ENCODE measurements around the gene SRSF5.
"Not testable (repeated sequence)": the region's sequence is repeated elsewhere in the genome, so short reads cannot be mapped to it uniquely, and the experiment has no call there.

The SRSF5 gene

GRCh38 chr14:69811868-69812252, 44.9 kb downstream of the SRSF5 start:
- H3K4me3 Mint-ChIP-seq, result no peak overlapping the region
- H3K36me3 Mint-ChIP-seq (ENCODE audit: low read depth), result no peaks in the 10 kb centered on the region
- H3K9me3 Mint-ChIP-seq, result no peaks in the 10 kb centered on the region
- H3K27me3 Mint-ChIP-seq (ENCODE audit: low read depth, poor library complexity), result peaks cover 10% of the 10 kb centered on the region
- TF ChIP-seq CTCF (IDR thresholded peaks at IDR 0.05), result no peak
- no peaks in the 10 kb centered on the region for H3K4me1 Mint-ChIP-seq
- no peak overlapping the region for H3K27ac Mint-ChIP-seq
- DNase-seq, result no peak

- Mint-ChIP-seq H3K36me3 (ENCODE audit: low read depth) (no peaks in the 10 kb centered on the region), H3K4me3 (no peak overlapping the region), H3K27ac (no peak overlapping the region), H3K9me3 (no peaks in the 10 kb centered on the region), H3K4me1 (no peaks in the 10 kb centered on the region), H3K27me3 (ENCODE audit: low read depth, poor library complexity) (peaks cover 10% of the 10 kb centered on the region)
- DNase-seq, result no peak
- TF ChIP-seq CTCF (IDR thresholded peaks at IDR 0.05), result peak; percentile 22
These were observed 45.8 kb downstream of the SRSF5 start for GRCh38 chr14:69812711-69813110.

GRCh38 chr14:69813346-69813745, 46.4 kb downstream of the SRSF5 start:
- DNase-seq; H3K4me1 Mint-ChIP-seq; H3K27ac Mint-ChIP-seq; H3K9me3 Mint-ChIP-seq; H3K4me3 Mint-ChIP-seq; H3K36me3 Mint-ChIP-seq (ENCODE audit: low read depth); H3K27me3 Mint-ChIP-seq (ENCODE audit: low read depth, poor library complexity): not testable (repeated sequence)

- no peak overlapping the region for H3K27ac Mint-ChIP-seq
- H3K27me3 Mint-ChIP-seq (ENCODE audit: low read depth, poor library complexity), result peaks cover 10% of the 10 kb centered on the region
- no peak for TF ChIP-seq CTCF (IDR thresholded peaks at IDR 0.05)
- H3K36me3 Mint-ChIP-seq (ENCODE audit: low read depth), result no peaks in the 10 kb centered on the region
- H3K4me1 Mint-ChIP-seq, result peaks cover 9% of the 10 kb centered on the region
- no peak overlapping the region for H3K4me3 Mint-ChIP-seq
- no peaks in the 10 kb centered on the region for H3K9me3 Mint-ChIP-seq
- DNase-seq, result no peak
These were observed 47.5 kb downstream of the SRSF5 start for GRCh38 chr14:69814397-69814796.

- no peak for DNase-seq
- TF ChIP-seq CTCF (IDR thresholded peaks at IDR 0.05), result no peak
- Mint-ChIP-seq H3K27ac (no peak overlapping the region), H3K36me3 (ENCODE audit: low read depth) (no peaks in the 10 kb centered on the region), H3K4me3 (no peak overlapping the region), H3K9me3 (no peaks in the 10 kb centered on the region), H3K27me3 (ENCODE audit: low read depth, poor library complexity) (peaks cover 7% of the 10 kb centered on the region), H3K4me1 (peaks cover 19% of the 10 kb centered on the region)
These were observed 48.6 kb downstream of the SRSF5 start for GRCh38 chr14:69815556-69815955.

- DNase-seq, result no peak
- no peaks in the 10 kb centered on the region for H3K9me3 Mint-ChIP-seq
- H3K4me3 Mint-ChIP-seq, result no peak overlapping the region
- peaks cover 19% of the 10 kb centered on the region for H3K4me1 Mint-ChIP-seq
- TF ChIP-seq CTCF (IDR thresholded peaks at IDR 0.05), result no peak
- H3K27me3 Mint-ChIP-seq (ENCODE audit: low read depth, poor library complexity), result peaks cover 3% of the 10 kb centered on the region
- no peaks in the 10 kb centered on the region for H3K36me3 Mint-ChIP-seq (ENCODE audit: low read depth)
- H3K27ac Mint-ChIP-seq, result no peak overlapping the region
These were observed 49.3 kb downstream of the SRSF5 start for GRCh38 chr14:69816216-69816615.
